Neural crest cell (in vitro differentiated cells): ENCODE measurements around the gene ANKRD40CL. TPM values are rescaled to one million over a fixed set of nuclear protein-coding genes. Genes with fewer than 3 reads are reported as not detected.
A peak's percentile ranks its signal among the peaks of the same experiment; 100 is the strongest.

Experiments used
- DNase-seq: peaks from one replicate; pipeline ENCODE4 v3.0.0; 2021; ENCODE audit warnings: low read depth, mixed read lengths, low spot score
- H3K27ac Mint-ChIP-seq: one replicate; pipeline ENCODE4 v1.8.0; 2021; ENCODE audit warnings: mild to moderate bottlenecking, mixed read lengths; ENCODE audit not compliant: unreplicated experiment
- H3K27me3 Mint-ChIP-seq: 2 replicates; pipeline ENCODE4 v1.8.0; 2021; ENCODE audit warnings: low read depth, mild to moderate bottlenecking, mixed read lengths
- H3K36me3 Mint-ChIP-seq: 2 replicates; pipeline ENCODE4 v1.8.0; 2021; ENCODE audit warnings: low read depth, mild to moderate bottlenecking, mixed read lengths
- H3K4me1 Mint-ChIP-seq: 2 replicates; pipeline ENCODE4 v1.8.0; 2021; ENCODE audit warnings: mixed read lengths
- H3K4me3 Mint-ChIP-seq: one replicate; pipeline ENCODE4 v1.8.0; 2021; ENCODE audit warnings: mild to moderate bottlenecking, mixed read lengths
- H3K9me3 Mint-ChIP-seq: 2 replicates; pipeline ENCODE4 v1.8.0; 2021; ENCODE audit warnings: mixed read lengths
- total RNA-seq: library from RNA; stranded (reverse); gene quantifications from 2 replicates; pipeline ENCODE4 v1.2.1, GENCODE V29; 2021
- TF ChIP-seq, protein P1 (sequence below): fragments of 200-600 bp; sonication (generic); conservative IDR thresholded peaks from 2 replicates; pipeline ENCODE4 v1.5.0; 2021; ENCODE audit warnings: antibody characterized with exemption, mild to moderate bottlenecking

ANKRD40CL gene
- total RNA-seq, 1 donor from 2014 or later = not detected

GRCh38 chr17:50802609-50803571 lies 35.6 kb upstream of the ANKRD40CL start:
- H3K4me3 Mint-ChIP-seq = no peak overlapping the region
- H3K27me3 Mint-ChIP-seq = no peaks in the 10 kb centered on the region
- peaks cover 22% of the 10 kb centered on the region for H3K4me1 Mint-ChIP-seq
- no peak for DNase-seq
- no peaks in the 10 kb centered on the region for H3K36me3 Mint-ChIP-seq
- TF ChIP-seq, protein P1, sequence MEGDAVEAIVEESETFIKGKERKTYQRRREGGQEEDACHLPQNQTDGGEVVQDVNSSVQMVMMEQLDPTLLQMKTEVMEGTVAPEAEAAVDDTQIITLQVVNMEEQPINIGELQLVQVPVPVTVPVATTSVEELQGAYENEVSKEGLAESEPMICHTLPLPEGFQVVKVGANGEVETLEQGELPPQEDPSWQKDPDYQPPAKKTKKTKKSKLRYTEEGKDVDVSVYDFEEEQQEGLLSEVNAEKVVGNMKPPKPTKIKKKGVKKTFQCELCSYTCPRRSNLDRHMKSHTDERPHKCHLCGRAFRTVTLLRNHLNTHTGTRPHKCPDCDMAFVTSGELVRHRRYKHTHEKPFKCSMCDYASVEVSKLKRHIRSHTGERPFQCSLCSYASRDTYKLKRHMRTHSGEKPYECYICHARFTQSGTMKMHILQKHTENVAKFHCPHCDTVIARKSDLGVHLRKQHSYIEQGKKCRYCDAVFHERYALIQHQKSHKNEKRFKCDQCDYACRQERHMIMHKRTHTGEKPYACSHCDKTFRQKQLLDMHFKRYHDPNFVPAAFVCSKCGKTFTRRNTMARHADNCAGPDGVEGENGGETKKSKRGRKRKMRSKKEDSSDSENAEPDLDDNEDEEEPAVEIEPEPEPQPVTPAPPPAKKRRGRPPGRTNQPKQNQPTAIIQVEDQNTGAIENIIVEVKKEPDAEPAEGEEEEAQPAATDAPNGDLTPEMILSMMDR = no peak
- no peaks in the 10 kb centered on the region for H3K9me3 Mint-ChIP-seq
- peak overlapping the region; percentile 75 for H3K27ac Mint-ChIP-seq

DNA sequence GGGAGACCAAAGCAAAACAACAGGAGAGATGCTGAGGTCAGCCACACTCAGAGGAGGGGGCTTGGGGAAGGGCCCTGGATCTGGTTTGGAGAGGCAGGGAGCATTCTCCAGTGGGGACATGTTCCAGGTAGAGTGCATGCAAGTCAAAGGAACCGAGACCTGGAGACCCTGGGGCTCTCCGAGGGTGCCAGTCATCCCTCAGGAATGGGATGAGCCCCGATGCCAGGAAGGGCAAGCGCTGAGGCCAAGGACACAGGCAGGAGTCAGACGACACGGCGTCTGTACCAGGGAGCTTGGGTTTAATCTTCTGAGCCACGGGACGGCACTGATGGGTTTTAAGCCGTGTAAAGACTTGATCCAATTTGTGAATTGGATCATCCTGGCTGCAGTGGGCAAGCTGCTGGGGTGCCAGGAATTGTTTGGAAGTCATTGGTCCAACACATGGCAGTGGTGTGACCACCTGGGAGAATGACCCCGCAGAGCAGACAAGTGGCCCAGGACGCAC lies 32.9 kb upstream of the ANKRD40CL start:
- Mint-ChIP-seq H3K4me3 (no peak overlapping the region), H3K27ac (no peak overlapping the region), H3K9me3 (no peaks in the 10 kb centered on the region), H3K4me1 (peaks cover 22% of the 10 kb centered on the region), H3K27me3 (no peaks in the 10 kb centered on the region), H3K36me3 (no peaks in the 10 kb centered on the region)
- no peak for DNase-seq
- TF ChIP-seq, protein P1 = no peak

DNA sequence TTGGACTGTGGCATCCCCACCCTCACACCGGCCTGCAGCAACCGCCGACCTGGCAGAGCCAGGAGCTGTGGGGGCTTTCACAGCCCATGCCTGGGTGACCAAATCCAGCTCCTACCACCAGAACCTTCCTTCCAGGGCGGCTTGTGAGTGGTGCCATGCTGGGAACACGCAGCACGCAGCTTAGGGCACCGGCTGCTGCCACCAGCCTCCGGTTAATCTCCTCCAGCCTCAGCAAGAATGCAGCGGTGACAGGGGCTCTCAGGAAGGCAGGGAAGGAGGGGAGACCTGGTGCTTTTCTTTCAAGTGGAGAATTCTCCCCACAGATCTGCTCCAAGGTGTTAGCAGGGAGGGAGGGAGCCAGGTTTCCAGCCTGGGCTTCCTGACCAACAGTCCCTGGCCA lies 32.3 kb upstream of the ANKRD40CL start:
- H3K9me3 Mint-ChIP-seq = no peaks in the 10 kb centered on the region
- H3K4me3 Mint-ChIP-seq = no peak overlapping the region
- no peaks in the 10 kb centered on the region for H3K27me3 Mint-ChIP-seq
- no peaks in the 10 kb centered on the region for H3K36me3 Mint-ChIP-seq
- no peak for DNase-seq
- peaks cover 22% of the 10 kb centered on the region for H3K4me1 Mint-ChIP-seq
- no peak overlapping the region for H3K27ac Mint-ChIP-seq
- TF ChIP-seq, protein P1 = no peak

- H3K4me3 Mint-ChIP-seq = no peak overlapping the region
- no peaks in the 10 kb centered on the region for H3K9me3 Mint-ChIP-seq
- H3K27ac Mint-ChIP-seq = no peak overlapping the region
- TF ChIP-seq, protein P1 = no peak
- H3K36me3 Mint-ChIP-seq = no peaks in the 10 kb centered on the region
- H3K27me3 Mint-ChIP-seq = no peaks in the 10 kb centered on the region
- peaks cover 14% of the 10 kb centered on the region for H3K4me1 Mint-ChIP-seq
- DNase-seq = no peak
These were observed 31.3 kb upstream of the ANKRD40CL start for GRCh38 chr17:50798424-50799288.

GRCh38 chr17:50797135-50797810 lies 30.0 kb upstream of the ANKRD40CL start:
- Mint-ChIP-seq H3K9me3 (no peaks in the 10 kb centered on the region), H3K4me3 (no peak overlapping the region)
- TF ChIP-seq, protein P1 = no peak

More at GRCh38 chr17:50797135-50797810, 30.0 kb upstream of the ANKRD40CL start:
- DNase-seq = no peak
- H3K36me3 Mint-ChIP-seq = no peaks in the 10 kb centered on the region
- H3K27ac Mint-ChIP-seq = no peak overlapping the region
- H3K27me3 Mint-ChIP-seq = no peaks in the 10 kb centered on the region
- H3K4me1 Mint-ChIP-seq = peaks cover 2% of the 10 kb centered on the region
